Aorta (tissue), 5 donors: ENCODE measurements around the gene TBC1D2. TPM values are rescaled to one million over a fixed set of nuclear protein-coding genes. Genes with fewer than 3 reads are reported as not detected.

Experiments used
- ATAC-seq: fragments of 200-7000 bp; cut with Tn5 transposase; one replicate; pipeline ENCODE4 v1.9.1; 2022; ENCODE audit warnings: moderate library complexity; ENCODE audit not compliant: low FRiP score
- DNase-seq, 2 donors: peaks; one replicate each; pipeline ENCODE4 v3.0.0-alpha.2; 2020
- H3K27ac ChIP-seq, 2 donors: one replicate each; pipeline ENCODE4 v1.5.1; 2013; ENCODE audit warnings: low read length in 2 of 2, mild to moderate bottlenecking in 2 of 2, moderate library complexity in 2 of 2, control low read depth in 1 of 2, inconsistent platforms in 1 of 2, low read depth in 1 of 2
- H3K27me3 ChIP-seq, 2 donors: one replicate each; pipeline ENCODE4 v1.6.1; 2013; ENCODE audit warnings: control low read depth in 1 of 2, low read length in 1 of 2, mild to moderate bottlenecking in 1 of 2, moderate library complexity in 1 of 2; ENCODE audit not compliant: insufficient read depth in 2 of 2, control insufficient read depth in 1 of 2
- H3K36me3 ChIP-seq, 2 donors: one replicate each; pipeline ENCODE4 v1.6.1; 2013; ENCODE audit warnings: control low read depth in 1 of 2, low read length in 1 of 2, mild to moderate bottlenecking in 1 of 2; ENCODE audit not compliant: insufficient read depth in 2 of 2, control insufficient read depth in 1 of 2
- H3K4me1 ChIP-seq, 2 donors: one replicate each; pipeline ENCODE4 v1.6.1; 2013; ENCODE audit warnings: low read length in 2 of 2, control low read depth in 1 of 2, mild to moderate bottlenecking in 1 of 2, moderate library complexity in 1 of 2; ENCODE audit not compliant: insufficient read depth in 2 of 2, control insufficient read depth in 1 of 2
- H3K4me3 ChIP-seq, 2 donors: one replicate each; pipeline ENCODE4 v1.5.1; 2013; ENCODE audit warnings: low read length in 2 of 2, control low read depth in 1 of 2, mild to moderate bottlenecking in 1 of 2
- H3K9me3 ChIP-seq: one replicate; pipeline ENCODE4 v1.6.1; 2013; ENCODE audit warnings: mild to moderate bottlenecking, low read length; ENCODE audit not compliant: control insufficient read depth
- WGBS, 2 donors: extraction: QIAGEN DNeasy Blood & Tissue Kit; methylation state at CpG; one replicate each; pipeline ENCODE4 v1.1.7; 2013; 5-methylcytosine and 5-hydroxymethylcytosine counted together
- intact Hi-C, 2 donors: fragments of 100-400 bp; cut with DNase I; formaldehyde crosslinking; loops; one replicate each; pipeline versions ENCODE4 v1.14.2 to v1.15.0; 2022
- polyA plus RNA-seq, 2 donors: library from polyadenylated mRNA; stranded (reverse); fragments of 200-250 nt; gene quantifications; one replicate each; pipeline ENCODE4 v1.2.3, GENCODE V29; 2013
- total RNA-seq, 2 donors: library from RNA; stranded (reverse); fragmentation: NEBNext Ultra II Directional; extraction: Animal tissue kit (Norgen Biotek cat#: 25700); gene quantifications; one replicate each; pipeline ENCODE4 v1.2.1, GENCODE V29; 2021
- donor health status: healthy with polysubstance abuse.
- donor health status: Bipolar disorder and iron deficiency.
- donor health status: DM: no; HTN: no; CAD: no.
- donor health status: DM: no; HTN: no; CAD: no.
- donor health status: DM: yes; HTN: yes; CAD: no.

Gene TBC1D2
- total and polyA plus RNA-seq, 4 donors = 6.0 to 12.4 (median 8.4) TPM

GRCh38 chr9:98255061-98255577 is 330 bp downstream of the TBC1D2 start:
- no peaks in the 10 kb centered on the region for H3K9me3 ChIP-seq
- H3K4me3 ChIP-seq = peak overlapping the region; percentile 77 to 92
- 1% methylated on average over 36 of the region's 36 CpGs for WGBS, 2 donors
- H3K27me3 ChIP-seq = no peaks in the 10 kb centered on the region
- no peaks in the 10 kb centered on the region for H3K36me3 ChIP-seq
- intact Hi-C loops = loop anchor here (5.0 to 10.0 kb wide), 4 partner anchors 178 to 1570 kb away; partner anchors contain the start of genes ANP32B (in 1 of the 2) and NR4A3 (in 1 of the 2)
- peak in 1 of 2 donors; percentile 73 for DNase-seq
- H3K27ac ChIP-seq = peak overlapping the region in 1 of 2 donors; percentile 10
- H3K4me1 ChIP-seq = no peaks in the 10 kb centered on the region
- ATAC-seq = peak; percentile 51

- H3K4me3 ChIP-seq = peak overlapping the region; percentile 77 to 92
- 42 to 43% methylated on average over 5 of the region's 5 CpGs for WGBS, 2 donors
- no peaks in the 10 kb centered on the region for H3K4me1 ChIP-seq
- no peak for DNase-seq
- no peaks in the 10 kb centered on the region for H3K9me3 ChIP-seq
- ATAC-seq = no peak
- no peaks in the 10 kb centered on the region for H3K36me3 ChIP-seq
- H3K27ac ChIP-seq = no peak overlapping the region
- intact Hi-C loops = loop anchor here (5.0 to 10.0 kb wide), 5 partner anchors 52 to 1570 kb away; partner anchors contain the start of genes ANP32B (in 1 of the 2) and NR4A3 (in 1 of the 2)
- no peaks in the 10 kb centered on the region for H3K27me3 ChIP-seq
These were observed 1.0 kb downstream of the TBC1D2 start for GRCh38 chr9:98254228-98255060.

GRCh38 chr9:98253565-98253964 is 1.9 kb downstream of the TBC1D2 start:
- no peaks in the 10 kb centered on the region for H3K36me3 ChIP-seq
- H3K27me3 ChIP-seq = no peaks in the 10 kb centered on the region
- ATAC-seq = no peak
- WGBS, 2 donors = 85 to 88% methylated on average over 3 of the region's 3 CpGs
- H3K4me3 ChIP-seq = no peak overlapping the region
- intact Hi-C loops = loop anchor here in 1 of 2 donors (5.0 to 10.0 kb wide), 3 partner anchors 51 to 1571 kb away; partner anchors contain the start of gene NR4A3
- DNase-seq = no peak
- H3K27ac ChIP-seq = no peak overlapping the region
- H3K4me1 ChIP-seq = no peaks in the 10 kb centered on the region
- H3K9me3 ChIP-seq = no peaks in the 10 kb centered on the region

GRCh38 chr9:98251551-98251950 is 3.9 kb downstream of the TBC1D2 start:
- Histone ChIP-seq H3K4me1 (no peaks in the 10 kb centered on the region), H3K9me3 (no peaks in the 10 kb centered on the region), H3K27me3 (no peaks in the 10 kb centered on the region), H3K36me3 (no peaks in the 10 kb centered on the region), H3K4me3 (no peak overlapping the region), H3K27ac (no peak overlapping the region)
- DNase-seq (peak in 1 of 2 donors; percentile 54), ATAC-seq (no peak)
- intact Hi-C loops = loop anchor here in 1 of 2 donors (5.0 to 10.0 kb wide), 3 partner anchors 49 to 1573 kb away; partner anchors contain the start of gene NR4A3
- WGBS, 2 donors = 88% methylated on average over 9 of the region's 9 CpGs

- intact Hi-C loops = loop anchor here in 1 of 2 donors (5.0 to 10.0 kb wide), 3 partner anchors 47 to 1575 kb away; partner anchors contain the start of gene NR4A3
- no peaks in the 10 kb centered on the region for H3K4me1 ChIP-seq
- ATAC-seq = no peak
These were observed 5.7 kb downstream of the TBC1D2 start for GRCh38 chr9:98249771-98250170.

GRCh38 chr9:98248737-98249474 is 6.5 kb downstream of the TBC1D2 start:
- Histone ChIP-seq H3K27ac (no peak overlapping the region), H3K4me3 (no peak overlapping the region), H3K36me3 (no peaks in the 10 kb centered on the region), H3K4me1 (no peaks in the 10 kb centered on the region), H3K9me3 (no peaks in the 10 kb centered on the region), H3K27me3 (no peaks in the 10 kb centered on the region)
- DNase-seq = peak; percentile 84 to 90
- intact Hi-C loops = no loop called here
- 77 to 78% methylated on average over 16 of the region's 16 CpGs for WGBS, 2 donors
- peak; percentile 68 for ATAC-seq

More at GRCh38 chr9:98249771-98250170, 5.7 kb downstream of the TBC1D2 start:
- no peaks in the 10 kb centered on the region for H3K27me3 ChIP-seq
- H3K27ac ChIP-seq = no peak overlapping the region
- no peaks in the 10 kb centered on the region for H3K36me3 ChIP-seq
- H3K9me3 ChIP-seq = no peaks in the 10 kb centered on the region
- H3K4me3 ChIP-seq = no peak overlapping the region
- WGBS, 2 donors = 89 to 94% methylated on average over 2 of the region's 2 CpGs
- DNase-seq = no peak

- ATAC-seq = no peak
- intact Hi-C loops = no loop called here
- WGBS, 2 donors = 85 to 88% methylated on average over 8 of the region's 8 CpGs
These were observed 7.4 kb downstream of the TBC1D2 start for GRCh38 chr9:98247831-98248657.

GRCh38 chr9:98242426-98242825 is 13.0 kb downstream of the TBC1D2 start:
- Histone ChIP-seq H3K9me3 (no peaks in the 10 kb centered on the region), H3K4me3 (no peak overlapping the region), H3K27ac (no peak overlapping the region), H3K27me3 (no peaks in the 10 kb centered on the region), H3K4me1 (no peaks in the 10 kb centered on the region), H3K36me3 (peaks cover 0 to 2% of the 10 kb centered on the region in 2 donors)
- no peak for ATAC-seq
- DNase-seq = no peak
- intact Hi-C loops = no loop called here
- WGBS, 2 donors = 87 to 92% methylated on average over 3 of the region's 3 CpGs

More at GRCh38 chr9:98247831-98248657, 7.4 kb downstream of the TBC1D2 start:
- H3K9me3 ChIP-seq = no peaks in the 10 kb centered on the region
- no peak overlapping the region for H3K27ac ChIP-seq
- DNase-seq = no peak
- H3K36me3 ChIP-seq = no peaks in the 10 kb centered on the region
- H3K4me3 ChIP-seq = no peak overlapping the region
- H3K27me3 ChIP-seq = no peaks in the 10 kb centered on the region
- H3K4me1 ChIP-seq = no peaks in the 10 kb centered on the region
